HG02678 (cell line): ENCODE data around the gene UBAC2.
A peak's percentile ranks its signal among the peaks of the same experiment; 100 is the strongest.

ENCODE experiments used
- ATAC-seq: cut with Tn5 transposase; IDR thresholded peaks from one replicate; pipeline ENCODE4 v1.9.1; 2021; ENCODE audit warnings: mild to moderate bottlenecking, moderate library complexity; ENCODE audit not compliant: unreplicated experiment

The UBAC2 gene

DNA sequence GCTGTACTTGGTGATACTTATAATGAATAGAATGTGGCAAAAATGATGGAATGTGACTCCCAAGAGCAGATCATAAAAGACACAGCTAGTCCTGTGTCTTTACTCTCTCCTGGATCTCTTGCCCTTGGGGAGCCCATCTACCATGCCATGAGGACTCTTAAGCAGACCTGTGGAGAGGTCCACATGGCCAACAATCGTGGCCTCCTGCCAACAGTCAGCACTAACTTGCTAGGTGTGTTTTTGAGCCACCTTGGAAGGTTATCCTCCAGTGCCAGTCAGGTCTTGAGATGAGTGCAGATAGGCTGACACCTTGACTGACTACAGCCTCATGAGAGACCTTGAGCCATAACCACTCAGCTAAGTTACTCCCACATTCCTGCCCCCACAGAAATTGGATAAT lies 128.8 kb downstream of the UBAC2 start:
- no peak for ATAC-seq

DNA sequence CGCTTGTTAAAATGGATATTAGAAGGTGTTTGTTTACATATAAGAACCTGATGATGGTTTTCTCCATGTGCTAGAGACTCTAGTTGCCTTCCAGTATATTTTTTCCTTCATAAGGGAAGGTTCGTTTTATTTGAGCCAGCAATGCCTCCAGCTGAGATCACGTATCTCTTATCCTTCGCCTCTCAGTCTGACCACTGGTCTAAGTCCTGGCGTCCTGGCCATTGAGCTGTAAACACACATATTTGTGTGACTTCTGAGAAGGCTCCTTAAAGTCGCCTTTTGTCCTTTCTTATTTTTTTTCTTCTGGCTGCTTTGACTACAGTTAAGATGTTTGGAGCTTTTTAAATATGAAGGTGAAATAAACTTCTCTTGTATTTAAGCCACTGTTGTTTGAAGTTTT lies 130.3 kb downstream of the UBAC2 start:
- no peak for ATAC-seq

- peak; percentile 85 for ATAC-seq
Measured at GRCh38 chr13:99331881-99332293, 131.2 kb downstream of the UBAC2 start.

- ATAC-seq = peak; percentile 4
Measured at GRCh38 chr13:99332456-99332855, 131.8 kb downstream of the UBAC2 start.

DNA sequence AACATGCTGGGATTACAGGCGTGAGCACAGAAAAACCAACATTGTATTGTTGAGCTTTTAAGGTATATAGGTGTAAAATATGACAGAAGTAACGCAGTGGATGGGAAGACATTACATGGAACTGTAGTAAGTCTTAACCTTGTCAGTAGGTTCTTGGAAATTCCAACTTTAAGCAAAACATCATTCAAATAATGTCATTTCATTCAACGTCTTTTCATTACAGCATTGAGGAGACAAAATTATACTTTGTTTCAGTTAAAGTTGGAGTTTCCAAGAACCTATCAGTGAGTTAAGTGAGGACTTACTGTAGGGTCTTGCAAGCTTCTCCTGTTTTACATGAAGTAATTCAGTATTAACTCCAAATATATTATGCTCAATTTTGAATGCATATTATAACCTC lies 133.6 kb downstream of the UBAC2 start:
- no peak for ATAC-seq

- ATAC-seq = no peak
Measured at GRCh38 chr13:99335087-99335486, 134.4 kb downstream of the UBAC2 start.

- peak; percentile 72 for ATAC-seq
Measured at GRCh38 chr13:99335603-99336002, 134.9 kb downstream of the UBAC2 start.

- ATAC-seq = no peak
Measured at GRCh38 chr13:99339230-99339721, 138.6 kb downstream of the UBAC2 start.

- ATAC-seq = no peak
Measured at GRCh38 chr13:99339736-99340397, 139.2 kb downstream of the UBAC2 start.

DNA sequence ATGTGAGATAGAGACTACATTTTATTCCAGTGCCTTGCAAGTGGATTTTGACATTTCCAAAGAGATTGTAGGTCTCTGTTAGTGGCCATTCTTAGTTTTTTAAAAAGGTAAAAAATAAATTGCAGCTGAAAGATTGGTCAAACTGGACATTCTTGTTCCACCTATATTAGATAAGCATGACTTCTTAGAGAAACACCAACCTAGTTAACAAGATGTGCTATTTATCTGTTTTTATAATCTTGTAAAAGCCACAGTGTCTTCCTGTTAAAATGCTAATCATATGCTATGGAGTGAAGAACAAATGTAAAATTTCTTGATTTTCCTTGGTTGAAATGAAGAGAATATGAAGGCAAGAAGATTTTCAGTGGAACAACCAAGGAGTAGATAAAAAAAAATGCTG lies 140.0 kb downstream of the UBAC2 start:
- no peak for ATAC-seq

DNA sequence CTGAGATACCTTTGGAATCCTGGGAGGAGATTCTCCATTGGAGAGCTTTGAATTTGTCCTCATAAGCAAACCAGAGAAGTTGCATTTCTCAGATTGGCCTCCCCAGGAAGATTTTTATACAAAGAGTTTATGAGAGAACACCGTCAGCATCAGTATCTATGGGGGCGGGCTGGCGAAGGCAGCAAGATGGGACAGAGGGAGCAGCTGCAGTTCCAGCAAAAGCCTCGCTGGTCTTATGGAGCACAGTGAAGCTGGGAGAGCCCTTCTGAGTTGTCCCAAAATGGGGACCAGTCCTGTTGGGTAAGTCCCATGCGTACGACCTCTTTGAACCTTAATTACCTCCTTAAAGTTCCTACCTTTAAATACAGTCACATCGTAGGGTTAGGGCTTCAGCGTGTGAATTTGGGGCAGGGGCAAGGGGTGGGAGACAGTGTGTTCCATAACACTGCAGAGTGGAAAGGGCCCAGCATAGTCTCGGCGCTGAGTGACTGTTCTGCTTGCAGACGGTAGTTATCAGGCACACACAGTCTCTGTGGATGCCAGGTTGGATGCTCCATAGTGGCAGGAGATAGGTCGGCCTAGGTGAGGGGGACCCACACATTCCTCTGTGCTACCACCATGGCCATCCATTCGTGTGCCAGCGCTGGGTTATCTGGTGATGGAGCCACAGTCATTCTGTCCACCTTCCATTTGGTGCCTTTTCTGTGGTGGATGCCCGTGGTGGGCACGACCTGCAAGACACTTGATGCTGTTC lies 141.5 kb downstream of the UBAC2 start:
- ATAC-seq = no peak

- no peak for ATAC-seq
Measured at GRCh38 chr13:99342723-99343315, 142.2 kb downstream of the UBAC2 start.

DNA sequence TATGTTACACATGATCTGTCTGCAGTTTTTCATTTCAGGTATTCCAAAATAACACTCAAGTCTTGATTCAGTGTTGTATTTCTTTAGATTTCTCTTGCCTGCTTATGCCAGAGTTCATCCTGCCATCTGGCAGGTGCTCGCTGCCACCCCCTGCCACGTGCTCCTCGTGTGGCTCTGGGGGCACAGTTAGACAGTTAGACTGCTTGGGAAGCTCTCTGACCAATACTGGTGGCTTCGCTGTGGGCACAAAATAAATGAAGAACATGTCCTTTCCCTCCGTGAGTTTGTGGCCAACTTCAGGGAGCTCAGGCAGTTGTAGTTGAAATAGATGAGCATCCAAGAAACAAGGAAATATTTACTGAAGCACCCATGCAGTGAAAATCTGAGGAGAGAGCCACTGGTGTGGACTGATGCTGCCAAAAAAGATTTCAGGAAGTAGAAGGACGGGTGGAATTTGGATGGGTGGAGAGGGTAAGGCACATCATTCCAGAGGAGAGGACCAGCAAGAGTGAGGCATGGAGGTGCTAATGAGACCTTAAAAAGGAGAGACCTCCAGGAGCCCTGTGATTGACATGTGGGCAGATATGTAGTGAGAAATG lies 144.1 kb downstream of the UBAC2 start:
- ATAC-seq = no peak

DNA sequence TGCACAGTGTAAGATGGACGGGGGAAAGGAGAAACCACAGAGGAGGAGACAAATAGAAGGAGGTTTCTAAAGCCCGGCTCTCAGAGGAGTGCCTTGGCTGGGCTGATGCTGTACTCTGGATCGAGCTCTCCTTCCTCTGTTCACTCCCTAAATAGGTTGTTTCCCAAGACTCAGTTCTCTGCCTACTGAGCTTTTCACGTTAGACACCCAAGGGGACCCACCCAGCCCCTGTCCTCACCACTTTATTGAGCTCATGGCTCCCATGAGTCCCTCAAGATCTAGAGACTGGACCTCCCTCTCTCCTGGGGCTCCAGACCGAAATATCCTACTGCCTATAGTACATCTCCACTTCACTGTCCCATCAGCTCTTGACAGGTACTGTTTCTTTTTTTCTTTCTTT lies 144.7 kb downstream of the UBAC2 start:
- no peak for ATAC-seq

DNA sequence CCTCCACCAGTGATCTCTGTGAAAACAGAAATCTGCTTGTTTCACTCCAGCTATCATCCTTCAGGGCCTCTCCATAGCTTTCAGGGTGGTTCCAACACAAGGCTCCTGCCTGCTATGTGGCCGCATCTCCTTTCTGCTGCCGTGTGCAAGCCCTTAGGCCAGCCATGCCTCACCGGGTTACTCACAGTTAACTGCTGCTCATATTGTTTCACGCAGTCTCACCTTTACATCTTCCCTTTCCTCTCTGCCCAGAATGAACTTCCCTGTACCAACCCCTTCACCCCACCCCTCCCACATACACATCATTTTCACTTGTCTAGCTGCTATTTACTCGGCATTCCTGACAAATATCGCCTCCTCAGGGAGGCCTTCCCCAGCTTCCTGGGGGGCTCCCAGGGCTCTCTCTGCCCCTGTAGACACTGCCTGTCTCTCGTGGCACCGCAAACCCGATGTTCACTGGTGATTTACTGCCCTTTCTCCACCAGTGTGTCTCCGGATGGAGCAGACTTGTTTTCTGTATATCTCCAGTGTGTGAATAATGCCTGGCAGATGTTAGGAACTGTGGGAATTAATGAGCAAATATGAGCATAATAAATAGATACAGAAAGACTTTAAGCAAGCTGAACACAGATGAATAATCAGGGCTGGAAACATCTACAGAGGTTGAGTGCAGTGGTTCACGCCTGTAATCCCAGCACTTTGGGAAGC lies 145.8 kb downstream of the UBAC2 start:
- no peak for ATAC-seq

- no peak for ATAC-seq
Measured at GRCh38 chr13:99347335-99347878, 146.8 kb downstream of the UBAC2 start.

- peak; percentile 59 for ATAC-seq
Measured at GRCh38 chr13:99347911-99348451, 147.3 kb downstream of the UBAC2 start.

- no peak for ATAC-seq
Measured at GRCh38 chr13:99350191-99350590, 149.5 kb downstream of the UBAC2 start.

DNA sequence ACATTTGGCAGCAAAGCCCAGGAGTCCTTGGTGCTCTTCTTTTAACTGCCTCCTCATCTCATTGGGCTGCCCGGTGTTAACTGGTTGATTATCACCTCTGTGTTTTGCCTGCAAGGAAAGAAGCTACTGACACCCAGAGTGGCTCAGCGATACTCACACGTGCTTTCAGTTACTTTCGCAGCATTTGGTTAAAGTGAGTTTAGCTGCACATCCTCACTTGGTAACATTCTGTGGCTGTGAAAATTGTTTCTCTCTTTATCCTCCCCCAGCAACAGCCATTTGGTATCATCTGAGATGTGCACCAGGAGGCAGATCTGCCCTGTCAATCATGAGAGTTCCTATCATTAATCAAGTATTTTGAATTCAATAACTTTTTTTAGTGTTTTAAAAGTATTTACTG lies 151.1 kb downstream of the UBAC2 start:
- ATAC-seq = peak; percentile 43
